NOMO-1 (cell line): ENCODE results near the gene TXNDC16.

Experiments
- DNase-seq, 2 experiments: peaks; one replicate each; lab custom pipeline; 2025; ENCODE audit not compliant: unreplicated experiment in 2 of 2; lab: John Stamatoyannopoulos, UW

The TXNDC16 gene

DNA sequence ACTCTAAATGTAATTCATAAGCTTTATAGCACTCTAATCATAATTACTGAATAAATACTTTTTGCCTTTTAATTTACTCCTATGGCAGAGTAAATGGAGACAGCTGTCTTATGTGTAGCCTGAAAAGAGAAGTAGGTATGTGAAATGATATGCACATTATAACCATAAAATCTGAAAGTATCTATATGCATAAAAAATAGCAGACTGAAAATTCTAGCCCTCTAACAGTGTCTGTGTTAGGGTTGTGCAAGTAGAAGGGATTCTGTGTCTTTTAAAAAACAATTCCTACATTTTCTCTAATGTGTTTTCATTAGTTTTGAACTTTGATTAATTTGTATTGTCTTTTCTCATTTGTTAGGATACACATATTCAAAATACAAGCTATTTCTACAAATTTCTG, 94.9 kb downstream of the TXNDC16 start:
- DNase-seq: no peak

DNA sequence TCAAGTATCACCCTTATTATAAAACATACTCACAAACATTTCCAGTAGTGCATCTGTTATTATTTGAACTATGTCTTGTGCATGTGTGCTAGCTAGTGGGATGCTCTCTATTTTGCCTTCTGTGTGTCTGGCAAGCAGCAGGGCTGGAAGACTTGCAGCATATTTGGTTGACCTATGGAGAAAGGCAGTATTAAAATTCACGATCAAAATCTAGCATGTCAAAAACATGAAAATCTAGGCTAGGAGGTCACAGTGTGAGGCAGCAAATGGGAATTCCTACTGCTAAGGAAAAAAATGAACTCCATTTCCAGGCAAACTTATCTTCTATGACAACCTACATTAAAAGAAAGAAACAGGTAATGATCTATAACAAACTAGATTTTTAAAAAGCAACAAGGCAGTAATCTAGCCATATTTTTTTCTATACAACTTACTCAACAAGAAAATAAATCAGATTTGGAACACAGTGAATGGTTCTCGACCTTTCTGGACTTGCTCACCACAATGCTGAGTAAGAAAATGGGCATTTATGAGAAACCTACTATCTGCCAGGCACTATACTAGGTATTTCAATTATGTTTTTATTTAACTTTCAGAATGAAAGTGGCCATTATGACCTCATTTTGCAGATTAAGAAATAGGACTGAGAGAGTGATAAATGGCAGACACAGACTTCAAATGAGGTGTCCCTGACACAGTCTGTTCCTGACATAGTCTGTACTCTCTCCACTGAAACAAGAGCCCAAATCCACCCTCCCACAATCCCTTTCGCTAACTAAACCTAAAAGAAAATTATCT, 96.8 kb downstream of the TXNDC16 start:
- DNase-seq: no peak

DNA sequence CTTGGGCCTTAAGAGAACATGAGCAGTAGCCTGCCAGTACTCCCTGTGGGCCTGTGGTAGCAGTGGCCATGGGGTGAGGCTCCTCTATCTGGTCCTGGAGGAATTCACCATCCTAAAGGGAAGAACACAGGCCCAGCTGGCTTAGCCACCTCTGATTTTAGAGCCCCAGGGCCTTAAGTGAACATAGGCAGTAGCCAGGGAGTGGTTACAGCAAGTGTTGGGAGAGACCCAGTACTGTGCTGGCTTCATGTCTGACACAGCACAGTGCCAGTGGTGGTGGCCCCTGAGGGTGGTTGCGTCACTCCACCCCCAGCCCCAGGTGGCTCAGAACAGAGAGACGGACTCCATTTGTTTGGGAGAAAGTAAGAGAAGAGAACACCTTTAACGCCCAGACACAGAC, 105.1 kb downstream of the TXNDC16 start:
- no peak for DNase-seq

DNA sequence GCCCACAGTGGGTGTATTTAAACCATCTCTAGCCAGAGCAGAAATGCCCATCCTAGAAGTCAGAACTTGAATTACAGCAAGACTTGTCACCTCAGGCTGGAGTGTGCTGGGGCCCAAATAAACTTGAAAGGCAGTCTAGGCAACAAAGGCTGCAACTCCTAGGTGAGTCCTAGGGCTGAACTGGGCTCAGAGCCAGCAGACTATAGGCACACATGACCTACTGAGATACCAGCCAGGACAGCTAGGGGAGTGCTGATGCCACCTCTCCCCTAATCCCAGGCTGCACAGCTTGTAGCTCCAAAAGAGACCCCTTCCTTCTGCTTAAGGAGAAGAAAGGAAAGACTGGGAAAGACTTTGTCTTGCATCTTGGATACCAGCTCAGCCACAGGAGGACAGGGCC, 106.0 kb downstream of the TXNDC16 start:
- no peak for DNase-seq

DNA sequence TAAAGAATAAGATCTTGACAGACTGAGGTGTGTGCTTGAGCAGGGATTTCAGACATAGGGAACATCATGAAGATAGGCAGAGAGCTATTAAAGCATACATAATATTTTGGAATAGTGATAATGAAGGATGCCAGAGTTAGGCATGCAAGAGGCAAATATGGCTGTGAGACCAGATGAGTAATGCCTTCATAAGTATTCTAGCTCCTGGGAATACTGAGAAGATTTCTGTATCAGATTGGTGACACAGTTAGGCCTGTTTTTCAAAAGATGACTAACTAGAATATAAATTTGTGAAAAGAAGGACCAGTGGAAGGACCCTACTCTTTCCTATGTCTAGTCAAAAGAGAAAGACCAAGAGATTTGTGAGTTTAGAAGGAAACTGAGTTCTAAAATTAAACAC, 108.8 kb downstream of the TXNDC16 start:
- DNase-seq: no peak

DNA sequence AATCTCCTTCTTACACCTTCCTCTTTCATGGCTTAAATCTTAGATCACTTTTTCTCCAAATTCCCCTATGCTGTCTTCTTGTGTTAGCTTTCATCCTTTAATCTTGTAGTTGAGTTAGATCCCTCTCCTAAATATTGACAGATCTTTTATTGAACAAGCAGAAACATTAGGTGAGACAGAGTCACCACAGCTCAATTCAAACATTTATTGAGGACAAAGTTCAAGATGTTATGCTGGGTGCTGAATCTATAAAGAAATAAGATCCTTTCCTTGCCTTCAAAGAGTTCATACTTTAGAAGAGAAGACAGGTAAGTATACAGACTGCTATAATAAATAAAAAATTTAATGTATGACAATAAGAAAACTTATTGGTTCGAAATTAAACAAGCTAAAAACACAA, 109.7 kb downstream of the TXNDC16 start:
- DNase-seq: no peak

DNA sequence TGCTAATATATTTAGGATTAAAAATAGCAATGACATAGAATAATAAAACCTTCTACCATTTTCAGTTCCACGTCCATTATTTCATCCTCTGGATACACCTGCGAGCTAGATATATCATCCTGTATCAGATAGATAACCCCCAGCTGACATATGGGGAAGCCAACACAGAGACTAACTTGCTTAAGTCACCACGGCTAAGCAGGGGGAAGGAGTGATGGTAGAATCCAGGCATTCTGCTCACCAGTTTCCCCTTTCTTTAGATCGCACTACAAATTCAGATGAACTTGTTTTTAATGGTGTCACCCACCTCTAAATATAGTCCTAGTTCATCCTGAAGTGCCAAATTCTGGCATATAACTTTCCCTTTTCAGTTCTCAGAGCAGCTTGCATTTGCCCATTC, 110.1 kb downstream of the TXNDC16 start:
- DNase-seq: peak in 1 of 2 experiments; percentile 20

DNA sequence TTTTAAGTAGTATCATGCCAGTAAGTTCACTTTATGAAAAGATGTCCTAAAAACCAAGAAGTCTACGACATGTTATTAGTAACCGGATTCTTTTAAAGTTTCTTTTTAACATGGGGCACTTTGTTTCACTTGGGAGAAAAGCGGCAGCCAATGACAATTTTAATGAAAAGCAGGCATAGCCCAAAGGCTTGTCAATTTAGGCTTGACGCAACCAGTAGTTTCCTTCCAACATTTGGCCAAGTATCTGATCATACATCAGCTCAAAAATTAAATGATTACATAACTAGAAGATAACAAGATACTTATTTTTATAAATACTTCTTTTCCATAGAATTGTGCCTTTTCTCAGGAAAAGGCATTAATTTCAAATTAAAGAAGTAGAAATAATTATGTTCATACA, 112.8 kb downstream of the TXNDC16 start:
- no peak for DNase-seq

DNA sequence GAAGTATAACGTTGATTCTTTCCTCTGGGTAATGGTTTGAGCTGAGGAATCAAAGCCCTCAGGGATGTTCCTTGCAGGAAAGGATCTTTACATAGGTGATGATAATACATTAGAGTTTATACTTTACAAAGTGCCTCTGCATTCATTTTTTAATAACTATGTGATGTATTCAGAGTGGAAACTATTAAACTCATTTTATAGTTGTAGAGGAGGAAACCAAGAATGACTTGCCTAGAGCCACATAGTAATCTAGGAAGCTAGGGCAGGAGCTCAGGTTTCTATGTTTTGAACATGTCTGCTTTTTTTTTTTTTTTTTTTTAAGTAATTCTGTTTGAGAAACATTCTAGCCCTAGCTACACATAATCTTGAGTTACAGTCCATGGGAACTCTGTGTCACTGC, 117.3 kb downstream of the TXNDC16 start:
- DNase-seq: no peak

DNA sequence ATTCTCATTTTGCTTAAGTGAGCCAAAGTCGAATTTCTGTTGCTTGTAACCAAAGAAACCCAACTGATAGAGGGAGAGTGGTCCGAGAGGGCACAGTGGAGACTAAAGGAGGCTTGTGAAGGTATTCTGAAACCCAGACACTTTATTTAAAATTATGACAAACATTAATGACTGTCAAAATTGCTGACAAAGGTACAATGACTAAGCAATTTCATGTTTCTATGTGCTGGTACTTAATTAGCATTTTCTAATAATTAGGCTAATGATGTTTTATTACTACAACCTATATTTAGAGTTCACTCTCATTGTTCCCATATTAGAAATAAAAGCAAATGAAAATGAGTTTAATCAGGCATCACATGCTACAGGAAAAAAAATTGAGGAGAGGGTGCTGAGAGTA, 121.8 kb downstream of the TXNDC16 start:
- DNase-seq: no peak

DNA sequence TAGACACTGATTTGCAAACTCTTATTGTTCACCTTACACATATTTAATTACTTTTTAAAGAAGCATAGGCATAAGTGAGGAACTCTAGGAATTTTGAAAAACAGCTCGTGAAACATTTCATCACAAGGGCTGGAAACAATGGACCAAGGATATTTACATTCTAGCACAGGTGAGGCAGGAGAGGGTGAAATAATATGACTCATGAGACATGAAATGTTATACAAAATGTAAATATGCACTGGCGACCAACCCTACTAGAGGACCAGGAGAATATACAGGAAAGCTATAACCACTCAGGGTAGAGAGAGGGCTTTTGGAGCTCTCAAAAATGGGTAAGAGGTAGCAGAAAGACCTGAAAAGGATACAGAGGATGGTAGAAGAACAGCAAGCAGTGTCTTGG, 122.9 kb downstream of the TXNDC16 start:
- no peak for DNase-seq

DNA sequence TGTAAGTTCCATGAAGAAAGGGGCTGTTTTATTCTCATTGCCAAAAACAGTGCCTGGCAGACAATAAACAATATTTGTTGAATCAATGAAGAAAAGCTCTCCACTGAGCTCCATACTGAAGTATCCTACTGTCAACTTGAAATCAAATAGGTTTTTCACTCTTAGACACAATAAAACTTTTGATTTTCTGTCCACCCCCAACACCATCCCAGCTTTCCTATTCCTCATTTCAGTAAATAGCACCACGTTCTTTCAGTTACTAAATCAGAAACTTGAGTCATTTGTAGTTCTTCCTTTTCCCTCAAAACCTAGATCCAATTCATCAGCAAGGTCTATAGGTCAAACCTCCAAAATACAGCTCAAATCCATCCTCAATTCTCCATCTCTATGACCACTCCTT, 124.8 kb downstream of the TXNDC16 start:
- no peak for DNase-seq

DNA sequence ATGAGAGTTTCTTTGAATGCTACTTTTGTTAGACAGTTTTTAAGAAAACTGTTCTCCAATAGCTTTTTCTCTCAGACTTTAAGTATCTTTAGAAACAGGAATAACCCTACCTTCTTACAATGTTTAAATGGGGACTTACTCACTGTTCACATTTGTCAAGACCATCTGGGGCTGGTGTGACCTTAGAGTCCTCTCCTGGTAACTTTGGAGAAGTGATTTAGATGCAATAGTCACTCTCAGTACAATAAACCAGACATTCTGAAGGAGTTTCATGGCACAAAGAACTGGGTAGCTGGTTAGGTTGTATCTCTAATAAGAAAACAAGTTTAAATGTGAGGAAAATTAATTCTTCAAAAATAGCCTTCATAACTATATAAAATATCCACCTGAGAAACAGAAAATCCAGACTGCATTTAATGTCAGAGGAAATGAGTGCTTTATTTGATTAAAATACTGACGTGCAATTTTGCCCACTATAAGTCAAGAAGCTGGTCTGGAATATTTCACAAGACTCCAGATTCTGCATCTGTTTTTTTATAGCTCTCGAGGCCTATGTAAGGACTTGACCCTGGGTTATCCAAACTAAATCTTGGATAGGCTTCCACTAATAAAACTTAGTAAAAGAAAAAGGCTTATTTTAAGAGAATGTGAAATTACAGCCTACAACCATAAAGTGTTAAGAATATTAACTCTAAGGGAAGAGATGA, 129.5 kb downstream of the TXNDC16 start:
- DNase-seq: no peak

DNA sequence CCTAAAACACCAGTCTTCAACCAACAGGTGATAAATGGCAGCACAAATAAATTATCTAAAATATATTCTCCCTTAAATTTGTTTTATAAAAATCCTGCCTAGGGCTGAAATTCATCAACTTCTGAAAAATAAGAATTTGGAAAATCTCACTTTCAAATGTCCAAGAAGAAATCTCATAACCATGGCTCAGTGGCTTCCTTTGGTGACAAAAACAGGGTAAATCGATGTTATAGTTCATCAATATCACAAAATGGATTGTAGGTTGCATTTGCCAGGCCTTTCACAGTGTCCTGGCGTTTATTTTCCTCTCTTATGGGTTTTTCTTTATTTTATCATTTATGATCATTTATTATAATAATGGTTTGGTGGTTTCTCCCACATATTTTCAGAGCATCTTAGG, 135.2 kb downstream of the TXNDC16 start:
- no peak for DNase-seq

DNA sequence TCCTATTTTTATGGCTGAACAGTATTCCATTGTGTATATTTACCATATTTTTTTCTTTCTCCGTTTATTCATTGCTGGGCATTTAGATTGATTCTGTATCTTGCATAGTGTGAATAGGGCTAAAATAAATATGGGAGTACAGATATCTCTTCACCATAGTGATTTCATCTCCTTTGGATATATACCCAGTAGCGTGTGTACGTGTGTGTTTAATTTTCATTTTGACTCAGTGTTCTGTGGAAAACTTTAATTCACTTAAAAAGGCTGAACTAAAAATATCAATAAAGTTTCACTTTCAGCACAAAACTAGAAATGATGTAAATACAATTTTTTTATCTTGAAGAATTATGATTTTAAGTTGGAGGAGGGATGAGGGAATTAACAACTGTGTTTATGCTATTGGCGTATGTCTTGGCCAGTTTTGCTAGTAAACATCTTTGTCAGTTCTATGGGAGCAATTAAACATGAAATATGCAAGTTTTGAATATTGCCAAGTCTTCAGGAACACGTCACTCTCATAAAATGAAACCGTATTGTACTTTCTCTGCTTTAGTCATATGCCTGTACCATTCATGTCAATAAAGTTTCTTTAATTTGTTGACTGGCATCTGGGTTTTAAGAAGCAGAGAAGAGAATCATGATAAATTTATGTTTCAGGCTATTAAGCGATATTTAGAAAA, 138.4 kb downstream of the TXNDC16 start:
- no peak for DNase-seq

DNA sequence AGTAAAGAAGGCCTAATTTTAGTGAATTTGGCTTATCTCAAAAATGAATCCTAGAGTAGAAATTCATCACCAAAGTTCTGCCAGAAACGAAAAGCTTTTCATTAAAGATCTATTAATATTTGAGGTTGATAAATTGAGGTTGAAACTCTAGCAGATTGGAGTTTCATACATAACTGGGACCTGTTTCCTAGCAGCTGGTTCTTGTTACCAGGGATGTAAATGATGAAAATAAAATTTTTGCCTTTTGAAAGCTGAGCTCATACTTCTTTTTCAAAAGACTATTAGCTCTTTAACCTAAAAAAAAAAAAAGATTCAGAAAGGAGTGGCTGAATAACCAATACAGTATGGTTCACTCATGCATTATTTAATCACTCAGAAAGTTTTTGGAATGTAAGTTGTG, 139.9 kb downstream of the TXNDC16 start:
- DNase-seq: no peak

DNA sequence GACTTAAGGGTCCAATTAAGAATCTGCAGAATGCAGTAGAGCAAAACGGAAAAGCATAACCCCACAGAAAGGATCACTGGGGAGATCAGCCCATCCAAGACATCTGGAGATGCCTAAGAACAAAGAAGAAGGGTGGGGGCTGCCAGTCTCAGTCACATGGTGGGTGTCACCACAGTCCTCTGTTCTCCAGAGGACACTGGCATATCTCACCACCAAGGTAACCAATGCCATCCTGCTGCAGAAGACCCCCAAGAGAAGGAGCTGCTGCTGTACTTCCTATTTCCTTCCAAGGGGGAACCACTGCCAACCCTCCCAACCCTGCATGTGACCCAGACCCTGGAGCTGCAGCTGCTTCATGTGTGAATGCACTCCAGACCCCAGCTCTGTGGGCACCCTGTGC, 147.0 kb downstream of the TXNDC16 start:
- DNase-seq: no peak

DNA sequence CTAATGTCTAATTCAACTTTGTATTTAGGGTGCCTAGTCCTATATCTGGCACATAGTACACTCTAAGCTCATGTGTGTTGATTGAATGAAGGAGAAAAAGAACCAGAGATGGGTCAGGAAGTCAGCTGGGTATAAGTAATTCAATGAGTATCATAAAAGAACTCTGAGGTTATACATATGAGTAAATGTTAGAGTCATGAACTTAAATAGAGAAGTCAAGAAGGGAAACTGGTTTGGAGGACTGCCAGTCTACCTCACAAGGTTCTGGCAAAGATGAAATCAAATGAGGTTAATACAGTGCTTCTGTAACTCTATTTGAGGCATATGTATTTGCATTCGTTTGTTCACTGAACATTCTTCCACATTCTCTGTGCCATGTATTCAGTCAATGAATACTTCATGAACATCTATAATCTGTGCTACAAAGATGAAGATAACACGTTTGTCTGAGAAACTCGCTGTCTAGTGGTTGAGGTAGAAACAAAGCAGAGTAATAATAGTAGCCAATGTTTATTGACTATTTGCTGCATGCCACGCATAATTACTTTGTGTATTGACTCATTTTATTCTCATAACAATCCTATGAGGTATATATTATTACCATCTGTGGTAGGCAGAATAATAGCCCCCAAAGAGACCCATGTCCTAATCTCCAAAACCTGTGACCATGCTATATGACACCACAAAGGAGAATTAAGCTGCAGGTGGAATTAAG, 149.3 kb downstream of the TXNDC16 start:
- peak in 1 of 2 experiments; percentile 80 for DNase-seq

DNA sequence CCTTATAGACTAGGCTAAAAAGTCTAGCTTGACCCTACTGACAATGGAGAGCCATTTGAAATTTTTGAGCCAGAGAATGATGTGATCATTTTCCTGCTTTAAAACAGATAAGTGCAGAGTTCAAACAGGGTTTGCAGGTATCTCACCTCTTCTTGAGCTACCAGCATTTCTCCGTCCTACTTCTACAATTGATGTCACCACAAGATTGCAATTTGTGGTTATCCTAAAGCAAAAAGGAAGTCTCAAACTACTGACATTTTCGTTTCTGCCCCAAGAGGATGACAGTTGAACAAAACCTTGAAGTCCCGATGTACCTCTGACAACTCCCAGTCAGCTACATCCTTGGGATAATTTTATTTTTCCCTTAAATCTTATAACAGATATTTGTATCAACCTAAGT, 151.5 kb downstream of the TXNDC16 start:
- DNase-seq: peak; percentile 66 to 86

DNA sequence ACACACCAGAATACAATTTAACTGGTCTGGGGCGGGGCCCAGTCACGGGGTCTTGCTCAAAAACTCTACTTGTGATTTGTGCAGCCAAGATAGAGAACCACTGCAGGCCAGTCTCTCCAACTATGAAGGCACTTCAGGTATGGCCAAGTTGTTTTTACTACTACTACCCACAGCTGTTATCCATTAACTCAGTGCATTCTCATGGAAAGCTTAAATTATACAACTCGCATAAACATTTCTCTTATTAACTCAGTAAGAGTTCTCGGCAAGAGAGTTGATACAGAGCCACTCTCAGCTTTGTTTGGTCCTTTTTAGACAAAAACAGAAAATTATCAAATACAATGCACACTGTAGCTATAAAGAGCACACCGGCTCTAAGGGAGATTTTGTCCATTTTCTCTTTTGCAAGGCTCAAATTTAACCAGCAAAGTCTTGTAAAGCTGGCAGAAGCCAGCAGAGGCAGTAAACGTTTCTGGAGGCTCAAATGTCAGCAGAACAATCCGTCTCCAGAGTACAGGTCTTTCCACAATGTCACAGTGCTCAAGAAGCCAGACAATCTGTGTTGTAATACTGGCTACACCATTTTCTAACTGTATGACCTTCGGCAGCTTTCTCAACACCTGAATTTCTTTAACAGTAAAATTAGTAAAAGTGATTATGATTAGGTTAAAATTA, 152.2 kb downstream of the TXNDC16 start:
- DNase-seq: peak; percentile 26 to 60

DNA sequence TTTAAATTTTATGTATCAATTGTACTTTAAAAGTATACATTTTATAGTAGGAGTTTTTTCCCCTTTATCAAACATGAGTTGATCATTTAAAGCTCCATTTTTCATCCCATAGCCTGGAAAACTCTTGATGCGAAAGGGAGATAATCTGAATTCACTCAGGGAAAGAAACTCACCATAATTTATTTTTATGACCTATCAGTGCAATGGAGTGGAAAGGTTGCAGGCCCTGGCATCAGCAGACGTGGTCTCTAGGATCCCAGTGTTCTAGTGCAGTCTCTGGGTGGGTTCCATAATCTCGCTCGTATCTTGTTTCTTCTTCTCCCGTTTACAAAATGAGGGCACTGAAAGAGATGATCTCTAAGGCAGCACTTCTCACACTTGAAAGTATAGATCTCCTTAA, 153.2 kb downstream of the TXNDC16 start:
- no peak for DNase-seq
